H9 (cell line): Measurements from ENCODE around the gene RSPH4A. TPM values are rescaled to one million over a fixed set of nuclear protein-coding genes. Genes with fewer than 3 reads are reported as not detected.

Source experiments
- DNase-seq: peaks from one replicate; pipeline ENCODE4 v3.0.0-alpha.2; 2017
- H2AFZ ChIP-seq: one replicate; pipeline ENCODE4 v1.6.1; 2013; ENCODE audit warnings: mild to moderate bottlenecking, low read length, control low read depth, moderate library complexity
- H2AK5ac ChIP-seq: 2 replicates; pipeline ENCODE4 v1.6.1; 2013; ENCODE audit warnings: low read length, control low read depth, mixed read lengths; ENCODE audit not compliant: insufficient read length
- H2BK120ac ChIP-seq: one replicate; pipeline ENCODE4 v1.6.1; 2013; ENCODE audit warnings: low read depth, mild to moderate bottlenecking, low read length, control low read depth, inconsistent platforms; ENCODE audit not compliant: poor library complexity, severe bottlenecking
- H2BK12ac ChIP-seq: 2 replicates; pipeline ENCODE4 v1.6.1; 2013; ENCODE audit warnings: low read length, control low read depth, mixed read lengths, low read depth; ENCODE audit not compliant: insufficient read length
- H2BK15ac ChIP-seq: 2 replicates; pipeline ENCODE4 v1.6.1; 2013; ENCODE audit warnings: low read depth, low read length, control low read depth
- H2BK20ac ChIP-seq: one replicate; pipeline ENCODE4 v1.6.1; 2013; ENCODE audit warnings: low read depth, mild to moderate bottlenecking, low read length, control low read depth, inconsistent platforms; ENCODE audit not compliant: poor library complexity, severe bottlenecking
- H2BK5ac ChIP-seq: 2 replicates; pipeline ENCODE4 v1.6.1; 2013; ENCODE audit warnings: low read length, control low read depth, mixed read lengths; ENCODE audit not compliant: insufficient read length
- H3K14ac ChIP-seq: 2 replicates; pipeline ENCODE4 v1.6.1; 2013; ENCODE audit warnings: low read length, control low read depth; ENCODE audit not compliant: insufficient read depth
- H3K18ac ChIP-seq: 2 replicates; pipeline ENCODE4 v1.6.1; 2013; ENCODE audit warnings: low read depth, mild to moderate bottlenecking, mixed read lengths, low read length, control low read depth; ENCODE audit not compliant: insufficient read length
- H3K23ac ChIP-seq: 2 replicates; pipeline ENCODE4 v1.6.1; 2013; ENCODE audit warnings: low read length, control low read depth, mixed read lengths, low read depth; ENCODE audit not compliant: insufficient read length
- H3K23me2 ChIP-seq: 2 replicates; pipeline ENCODE4 v1.6.1; 2013; ENCODE audit warnings: low read depth, mild to moderate bottlenecking, mixed read lengths, low read length, control low read depth; ENCODE audit not compliant: insufficient read length, poor library complexity, severe bottlenecking
- H3K27ac ChIP-seq: 2 replicates; pipeline ENCODE4 v1.5.1; 2013; ENCODE audit warnings: low read length, control low read depth, mixed read lengths, low read depth; ENCODE audit not compliant: insufficient read length
- H3K27me3 ChIP-seq: 2 replicates; pipeline ENCODE4 v1.6.1; 2013; ENCODE audit warnings: low read length, control low read depth, inconsistent platforms; ENCODE audit not compliant: insufficient read depth
- H3K4ac ChIP-seq: 2 replicates; pipeline ENCODE4 v1.6.1; 2013; ENCODE audit warnings: low read depth, mild to moderate bottlenecking, control low read depth, inconsistent platforms, low read length, moderate library complexity
- H3K4me1 ChIP-seq: 2 replicates; pipeline ENCODE4 v1.6.1; 2013; ENCODE audit warnings: low read length, control low read depth, inconsistent platforms; ENCODE audit not compliant: insufficient read depth
- H3K4me2 ChIP-seq: 2 replicates; pipeline ENCODE4 v1.6.1; 2013; ENCODE audit warnings: low read length, control low read depth, mixed read lengths; ENCODE audit not compliant: insufficient read length, insufficient read depth
- H3K56ac ChIP-seq: 2 replicates; pipeline ENCODE4 v1.6.1; 2013; ENCODE audit warnings: low read depth, mild to moderate bottlenecking, mixed read lengths, low read length, control low read depth; ENCODE audit not compliant: insufficient read length
- H3K79me1 ChIP-seq: 2 replicates; pipeline ENCODE4 v1.6.1; 2013; ENCODE audit warnings: low read depth, mild to moderate bottlenecking, moderate library complexity, low read length, control low read depth, inconsistent platforms; ENCODE audit not compliant: insufficient read depth, poor library complexity, severe bottlenecking
- H3K79me2 ChIP-seq: 2 replicates; pipeline ENCODE4 v1.6.1; 2013; ENCODE audit warnings: low read length, control low read depth, inconsistent platforms; ENCODE audit not compliant: insufficient read depth
- H3K9ac ChIP-seq: 2 replicates; pipeline ENCODE4 v1.6.1; 2013; ENCODE audit warnings: low read length, control low read depth, mixed read lengths; ENCODE audit not compliant: insufficient read length; ENCODE audit errors: extremely low read depth
- H3K9me3 ChIP-seq: one replicate; pipeline ENCODE4 v1.6.1; 2013; ENCODE audit warnings: low read depth, low read length, inconsistent platforms; ENCODE audit not compliant: control insufficient read depth
- H3T11ph ChIP-seq: one replicate; pipeline ENCODE4 v1.6.1; 2013; ENCODE audit warnings: mild to moderate bottlenecking, low read length, control low read depth, inconsistent platforms
- H4K20me1 ChIP-seq: one replicate; pipeline ENCODE4 v1.6.1; 2013; ENCODE audit not compliant: control insufficient read depth, insufficient read length, insufficient read depth
- H4K5ac ChIP-seq: 2 replicates; pipeline ENCODE4 v1.6.1; 2013; ENCODE audit warnings: low read depth, mild to moderate bottlenecking, mixed read lengths, low read length, control low read depth; ENCODE audit not compliant: insufficient read length
- H4K8ac ChIP-seq: replicated peaks from 2 replicates; pipeline ENCODE4 v1.6.1; 2013; ENCODE audit warnings: low read length, control low read depth, mixed read lengths, low read depth; ENCODE audit not compliant: insufficient read length
- H4K91ac ChIP-seq: 2 replicates; pipeline ENCODE4 v1.6.1; 2013; ENCODE audit warnings: low read depth, mild to moderate bottlenecking, moderate library complexity, mixed read lengths, low read length, control low read depth; ENCODE audit not compliant: insufficient read length
- H3K27ac Mint-ChIP-seq, 3 experiments: 2 replicates in 2 of 3; 3 replicates in 1 of 3; pipeline ENCODE4 v1.8.0; 2020 to 2021; ENCODE audit warnings: mixed read lengths in 3 of 3, mild to moderate bottlenecking in 1 of 3, moderate library complexity in 1 of 3
- H3K27me3 Mint-ChIP-seq: 2 replicates; pipeline ENCODE4 v1.8.0; 2021; ENCODE audit warnings: low read depth, mild to moderate bottlenecking, moderate library complexity, mixed read lengths
- H3K36me3 Mint-ChIP-seq, 3 experiments: 2 replicates in 2 of 3; 3 replicates in 1 of 3; pipeline ENCODE4 v1.8.0; 2020 to 2021; ENCODE audit warnings: low read depth in 3 of 3, mixed read lengths in 3 of 3; ENCODE audit not compliant: insufficient read depth in 1 of 3
- H3K4me1 Mint-ChIP-seq, 2 experiments: 2 replicates each; pipeline ENCODE4 v1.8.0; 2020; ENCODE audit warnings: mixed read lengths in 2 of 2
- H3K4me3 Mint-ChIP-seq, 2 experiments: 2 replicates in 1 of 2; 3 replicates in 1 of 2; pipeline ENCODE4 v1.8.0; 2020 to 2021; ENCODE audit warnings: mild to moderate bottlenecking in 2 of 2, mixed read lengths in 2 of 2, moderate library complexity in 1 of 2
- H3K9me3 Mint-ChIP-seq, 2 experiments: 2 replicates in 1 of 2; 3 replicates in 1 of 2; pipeline ENCODE4 v1.8.0; 2020; ENCODE audit warnings: mild to moderate bottlenecking in 2 of 2, mixed read lengths in 2 of 2, moderate library complexity in 1 of 2
- CTCF ChIP-seq: fragments of 200-600 bp; sonication (generic); conservative IDR thresholded peaks from 3 replicates; pipeline ENCODE4 v1.8.0; 2021; ENCODE audit warnings: antibody characterized with exemption, mild to moderate bottlenecking
- WGBS: extraction: QIAGEN DNeasy Blood & Tissue Kit; methylation state at CpG from one replicate; pipeline ENCODE4 v1.1.7; 2013; ENCODE audit warnings: missing lambda C conversion rate, low lambda C conversion rate, mixed read lengths; ENCODE audit not compliant: insufficient read length; ENCODE audit errors: extremely low coverage; 5-methylcytosine and 5-hydroxymethylcytosine counted together
- total RNA-seq: library from RNA; stranded (reverse); gene quantifications from 2 replicates; pipeline ENCODE4 v1.2.1, GENCODE V29; 2021

RSPH4A gene
- total RNA-seq, 1 experiment from 2014 or later, result 0.31 TPM

DNA sequence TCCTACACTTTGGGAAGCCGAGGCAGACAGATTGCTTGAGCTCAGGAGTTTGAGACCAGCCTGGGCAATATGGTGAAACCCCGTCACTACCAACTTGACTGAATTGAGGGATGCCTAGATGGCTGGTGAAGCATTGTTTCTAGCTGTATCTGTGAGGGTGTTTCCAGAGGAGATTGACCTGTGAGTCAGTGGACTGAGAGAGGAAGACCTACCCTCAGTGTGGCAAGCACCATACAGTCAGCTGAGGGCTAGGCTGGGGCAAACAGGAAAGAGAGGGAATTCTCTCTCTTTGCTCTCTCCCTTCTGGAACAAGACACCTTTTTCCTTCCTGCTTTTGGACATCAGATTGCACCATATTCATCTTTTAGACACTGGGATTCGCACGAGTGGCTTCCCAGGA, 56.0 kb downstream of the RSPH4A start:
- Mint-ChIP-seq H3K36me3 (peaks cover 0 to 3% (median 0%) of the 10 kb centered on the region in 3 experiments; a peak in 1 of 7 replicates), H3K9me3 (peaks cover 0 to 3% of the 10 kb centered on the region in 2 experiments; a peak in 1 of 5 replicates), H3K27me3 (no peaks in the 10 kb centered on the region; the same call in 1 of the 2 replicates), H3K4me1 (peaks cover 4% of the 10 kb centered on the region in 2 experiments), H3K27ac (no peak overlapping the region), H3K4me3 (no peak overlapping the region)
- no peak for DNase-seq
- Histone ChIP-seq H3T11ph (no peak overlapping the region), H3K23ac (no peak overlapping the region), H3K4me1 (no peaks in the 10 kb centered on the region), H3K18ac (no peak overlapping the region), H3K79me1 (peaks cover 2% of the 10 kb centered on the region), H3K4ac (no peak overlapping the region), H2AK5ac (no peak overlapping the region), H4K8ac (no peak overlapping the region), H4K5ac (no peak overlapping the region), H3K9ac (no peak overlapping the region), H3K23me2 (peaks cover 5% of the 10 kb centered on the region), H2BK120ac (no peak overlapping the region), H2BK5ac (no peak overlapping the region), H4K91ac (no peak overlapping the region), H3K14ac (no peak overlapping the region), H3K79me2 (peaks cover 2% of the 10 kb centered on the region; the same call in 1 of the 2 replicates), H2AFZ (no peak overlapping the region), H3K9me3 (no peaks in the 10 kb centered on the region), H3K27ac (no peak overlapping the region), H3K27me3 (no peaks in the 10 kb centered on the region), H2BK20ac (no peak overlapping the region), H3K4me2 (no peak overlapping the region), H2BK12ac (no peak overlapping the region), H3K56ac (no peak overlapping the region), H2BK15ac (no peak overlapping the region), H4K20me1 (no peaks in the 10 kb centered on the region)
- no peak for TF ChIP-seq CTCF
- WGBS, result no CpG with 5 or more reads among the region's 4 CpGs
